CD4-positive, alpha-beta T cell (primary cell): ENCODE measurements around the gene SPSB3. TPM values are rescaled to one million over a fixed set of nuclear protein-coding genes. Genes with fewer than 3 reads are reported as not detected.
A peak's percentile ranks its signal among the peaks of the same experiment; 100 is the strongest.

Source experiments
- ATAC-seq: fragments of 200-7000 bp; cut with Tn5 transposase; one replicate; pipeline ENCODE4 v1.10.0; 2022; ENCODE audit warnings: mild to moderate bottlenecking; ENCODE audit not compliant: poor library complexity
- CTCF ChIA-PET: fragments of 350-600 bp; sonication (Branson Sonifier 250); formaldehyde crosslinking; loops from one replicate; lab custom pipeline; 2021; ENCODE audit warnings: antibody characterized with exemption, inconsistent platforms; lab: Charles Lee
- POLR2A ChIA-PET: fragments of 350-600 bp; sonication (Branson Sonifier 250); formaldehyde crosslinking; loops from one replicate; lab custom pipeline; 2021; ENCODE audit warnings: antibody characterized with exemption, inconsistent platforms; lab: Charles Lee
- DNase-seq, 14 experiments: peaks; one replicate each; pipeline ENCODE4 v3.0.0-alpha.2; 2013 to 2020; ENCODE audit warnings: mixed read lengths in 2 of 14
- H3K27ac ChIP-seq, 2 donors: one replicate each; pipeline versions ENCODE4 v1.5.1 to v1.7.0; 2013; ENCODE audit warnings: low read length in 2 of 2, low read depth in 1 of 2, mild to moderate bottlenecking in 1 of 2
- H3K27me3 ChIP-seq, 2 experiments: 1 replicate in 1 of 2; 2 replicates in 1 of 2; pipeline versions ENCODE4 v1.6.1 to v1.7.0; 2013; ENCODE audit warnings: low read length in 2 of 2, control low read depth in 1 of 2, mild to moderate bottlenecking in 1 of 2, moderate library complexity in 1 of 2; ENCODE audit not compliant: insufficient read depth in 2 of 2, control insufficient read depth in 1 of 2
- H3K36me3 ChIP-seq: one replicate; pipeline ENCODE4 v1.6.1; 2013; ENCODE audit warnings: low read length, control low read depth; ENCODE audit not compliant: insufficient read depth
- H3K4me1 ChIP-seq: one replicate; pipeline ENCODE4 v1.6.1; 2013; ENCODE audit warnings: low read length, control low read depth; ENCODE audit not compliant: insufficient read depth
- H3K4me3 ChIP-seq: one replicate; pipeline ENCODE4 v1.5.1; 2013; ENCODE audit warnings: mild to moderate bottlenecking, low read length, moderate library complexity
- H3K9me3 ChIP-seq, 2 experiments: 1 replicate in 1 of 2; 2 replicates in 1 of 2; pipeline versions ENCODE4 v1.6.1 to v1.7.0; 2013; ENCODE audit warnings: low read length in 2 of 2, mild to moderate bottlenecking in 2 of 2, control low read depth in 1 of 2, moderate library complexity in 1 of 2; ENCODE audit not compliant: control insufficient read depth in 1 of 2, insufficient read depth in 1 of 2
- H3K27ac Mint-ChIP-seq: one replicate; pipeline ENCODE4 v1.8.0; 2020; ENCODE audit warnings: mixed read lengths
- H3K27me3 Mint-ChIP-seq: one replicate; pipeline ENCODE4 v1.8.0; 2021; ENCODE audit warnings: mixed read lengths
- H3K36me3 Mint-ChIP-seq: one replicate; pipeline ENCODE4 v1.8.0; 2021; ENCODE audit warnings: low read depth, mixed read lengths
- H3K4me1 Mint-ChIP-seq: one replicate; pipeline ENCODE4 v1.8.0; 2021; ENCODE audit warnings: low read depth, mixed read lengths
- H3K4me3 Mint-ChIP-seq: one replicate; pipeline ENCODE4 v1.8.0; 2020; ENCODE audit warnings: mild to moderate bottlenecking, mixed read lengths
- H3K9me3 Mint-ChIP-seq: one replicate; pipeline ENCODE4 v1.8.0; 2020; ENCODE audit warnings: mixed read lengths
- CTCF ChIP-seq: fragments of 200-600 bp; IDR thresholded peaks from one replicate; pipeline ENCODE4 v1.8.0; 2022; ENCODE audit warnings: antibody characterized with exemption, mild to moderate bottlenecking
- intact Hi-C, 2 experiments: fragments of 100-400 bp; cut with DNase I in 1 of 2; cut with micrococcal nuclease in 1 of 2; formaldehyde crosslinking; loops; one replicate each; pipeline versions ENCODE4 v1.15.1 to v1.9.0; 2023 to 2025; cut with DNase I, micrococcal nuclease
- total RNA-seq, 174 experiments: library from RNA in 2 of 174; stranded (reverse) in 2 of 174; gene quantifications; one replicate each; pipeline ENCODE4 v1.2.3 and lab custom pipeline; 2021 to 2026

SPSB3 gene
- total RNA-seq, 2 experiments from 2014 or later = 86.3 to 87.6 TPM

- no peak for DNase-seq
- no peak overlapping the region for H3K27ac ChIP-seq
- peaks cover 72% of the 10 kb centered on the region for H3K36me3 ChIP-seq
- ATAC-seq = no peak
- TF ChIP-seq CTCF = no peak
- H3K27me3 ChIP-seq = no peaks in the 10 kb centered on the region
- Mint-ChIP-seq H3K36me3 (peaks cover 29% of the 10 kb centered on the region), H3K4me3 (no peak overlapping the region), H3K27ac (no peak overlapping the region), H3K27me3 (no peaks in the 10 kb centered on the region), H3K4me1 (peaks cover 2% of the 10 kb centered on the region), H3K9me3 (no peaks in the 10 kb centered on the region)
- ChIA-PET POLR2A (no interaction called here), CTCF (no interaction called here)
- H3K4me3 ChIP-seq = no peak overlapping the region
- peaks cover 9% of the 10 kb centered on the region for H3K4me1 ChIP-seq
- intact Hi-C loops = no loop called here
- H3K9me3 ChIP-seq = no peaks in the 10 kb centered on the region
Observed at GRCh38 chr16:1818204-1818872, 36.0 kb upstream of the SPSB3 start.

GRCh38 chr16:1817716-1818115 is 35.3 kb upstream of the SPSB3 start:
- Histone ChIP-seq H3K9me3 (no peaks in the 10 kb centered on the region), H3K27me3 (no peaks in the 10 kb centered on the region), H3K27ac (no peak overlapping the region), H3K4me1 (peaks cover 7% of the 10 kb centered on the region), H3K4me3 (no peak overlapping the region), H3K36me3 (peaks cover 73% of the 10 kb centered on the region)
- ChIA-PET POLR2A (no interaction called here), CTCF (no interaction called here)
- H3K4me3 Mint-ChIP-seq = no peak overlapping the region
- no peak overlapping the region for H3K27ac Mint-ChIP-seq
- DNase-seq (no peak), ATAC-seq (no peak)
- peaks cover 6% of the 10 kb centered on the region for H3K4me1 Mint-ChIP-seq
- H3K27me3 Mint-ChIP-seq = no peaks in the 10 kb centered on the region
- peaks cover 34% of the 10 kb centered on the region for H3K36me3 Mint-ChIP-seq
- no peaks in the 10 kb centered on the region for H3K9me3 Mint-ChIP-seq
- intact Hi-C loops = no loop called here
- no peak for TF ChIP-seq CTCF

GRCh38 chr16:1817276-1817589 is 34.9 kb upstream of the SPSB3 start:
- peaks cover 68% of the 10 kb centered on the region for H3K36me3 ChIP-seq
- H3K27ac ChIP-seq = no peak overlapping the region
- ChIA-PET POLR2A (no interaction called here), CTCF (no interaction called here)
- Mint-ChIP-seq H3K36me3 (peaks cover 38% of the 10 kb centered on the region), H3K27ac (no peak overlapping the region), H3K27me3 (no peaks in the 10 kb centered on the region), H3K4me1 (peaks cover 6% of the 10 kb centered on the region), H3K4me3 (no peak overlapping the region), H3K9me3 (no peaks in the 10 kb centered on the region)
- no peaks in the 10 kb centered on the region for H3K27me3 ChIP-seq
- ATAC-seq (no peak), DNase-seq (peak in 1 of 14 experiments; percentile 22)
- intact Hi-C loops = no loop called here
- no peak for TF ChIP-seq CTCF
- no peaks in the 10 kb centered on the region for H3K9me3 ChIP-seq
- H3K4me3 ChIP-seq = no peak overlapping the region
- H3K4me1 ChIP-seq = peaks cover 8% of the 10 kb centered on the region
